GM23338 (cell line): ENCODE measurements around the gene LAPTM5.

ENCODE experiments used
- CREB1 ChIP-seq: fragments of 250-450 bp; sonication (Bioruptor Pico); IDR thresholded peaks from 2 replicates; pipeline ENCODE4 v1.5.0; 2020; ENCODE audit warnings: low read depth, mild to moderate bottlenecking, moderate library complexity
- CTCF ChIP-seq, 2 experiments: fragments of 200-600 bp in 1 of 2; sonication (generic) in 1 of 2; conservative IDR thresholded peaks; 2 replicates each; pipeline versions ENCODE4 v1.5.1 to v1.6.1; 2016 to 2017; ENCODE audit warnings: antibody characterized with exemption in 2 of 2, low read depth in 2 of 2, mild to moderate bottlenecking in 2 of 2, moderate library complexity in 1 of 2
- EZH2 ChIP-seq: fragments of 200-600 bp; sonication (generic); IDR thresholded peaks from one replicate; pipeline ENCODE4 v1.8.0; 2017; ENCODE audit warnings: antibody characterized with exemption, mild to moderate bottlenecking, low read depth; ENCODE audit not compliant: unreplicated experiment
- EZH2phosphoT487 ChIP-seq: fragments of 200-600 bp; sonication (generic); IDR thresholded peaks from one replicate; pipeline ENCODE4 v1.8.1; 2018; ENCODE audit warnings: antibody characterized with exemption; ENCODE audit not compliant: unreplicated experiment
- JUNB ChIP-seq: IDR thresholded peaks from one replicate; pipeline ENCODE4 v1.6.1; 2016; ENCODE audit warnings: antibody characterized with exemption; ENCODE audit not compliant: unreplicated experiment
- POLR2AphosphoS5 ChIP-seq: IDR thresholded peaks from 2 replicates; pipeline ENCODE4 v1.6.1; 2016; ENCODE audit warnings: antibody characterized with exemption, low read depth
- REST ChIP-seq: IDR thresholded peaks from one replicate; pipeline ENCODE4 v1.6.1; 2018; ENCODE audit warnings: antibody characterized with exemption; ENCODE audit not compliant: unreplicated experiment
- STAT1 ChIP-seq: IDR thresholded peaks from one replicate; pipeline ENCODE4 v1.6.1; 2016; ENCODE audit warnings: antibody characterized with exemption; ENCODE audit not compliant: unreplicated experiment
- ZNF114 ChIP-seq: fragments of 250-450 bp; sonication (Bioruptor Pico); IDR thresholded peaks from 2 replicates; pipeline ENCODE4 v1.5.0; 2020; ENCODE audit warnings: mild to moderate bottlenecking, moderate library complexity
- ZNF331 ChIP-seq: fragments of 250-450 bp; sonication (Bioruptor Pico); IDR thresholded peaks from 2 replicates; pipeline ENCODE4 v1.5.0; 2020; ENCODE audit warnings: low read depth, mild to moderate bottlenecking, moderate library complexity

- TF ChIP-seq CTCF (conservative IDR thresholded peaks at IDR 0.05; ENCODE audit: low read depth in 2 of 2) (no peak), EZH2 (no peak), JUNB (no peak), POLR2AphosphoS5 (no peak), ZNF114 (CRISPR knock-in tag) (no peak), REST (no peak), EZH2phosphoT487 (no peak), ZNF331 (CRISPR knock-in tag) (no peak), STAT1 (no peak), CREB1 (no peak)
Observed at GRCh38 chr1:30760596-30761324, 3.2 kb upstream of the LAPTM5 start.
